H9 (cell line): ENCODE data around the gene EPS8. TPM values are rescaled to one million over a fixed set of nuclear protein-coding genes. Genes with fewer than 3 reads are reported as not detected.

Experiments used
- DNase-seq: peaks from one replicate; pipeline ENCODE4 v3.0.0-alpha.2; 2017
- H2AFZ ChIP-seq: one replicate; pipeline ENCODE4 v1.6.1; 2013; ENCODE audit warnings: mild to moderate bottlenecking, low read length, control low read depth, moderate library complexity
- H2AK5ac ChIP-seq: 2 replicates; pipeline ENCODE4 v1.6.1; 2013; ENCODE audit warnings: low read length, control low read depth, mixed read lengths; ENCODE audit not compliant: insufficient read length
- H2BK120ac ChIP-seq: one replicate; pipeline ENCODE4 v1.6.1; 2013; ENCODE audit warnings: low read depth, mild to moderate bottlenecking, low read length, control low read depth, inconsistent platforms; ENCODE audit not compliant: poor library complexity, severe bottlenecking
- H2BK12ac ChIP-seq: 2 replicates; pipeline ENCODE4 v1.6.1; 2013; ENCODE audit warnings: low read length, control low read depth, mixed read lengths, low read depth; ENCODE audit not compliant: insufficient read length
- H2BK15ac ChIP-seq: 2 replicates; pipeline ENCODE4 v1.6.1; 2013; ENCODE audit warnings: low read depth, low read length, control low read depth
- H2BK20ac ChIP-seq: one replicate; pipeline ENCODE4 v1.6.1; 2013; ENCODE audit warnings: low read depth, mild to moderate bottlenecking, low read length, control low read depth, inconsistent platforms; ENCODE audit not compliant: poor library complexity, severe bottlenecking
- H2BK5ac ChIP-seq: 2 replicates; pipeline ENCODE4 v1.6.1; 2013; ENCODE audit warnings: low read length, control low read depth, mixed read lengths; ENCODE audit not compliant: insufficient read length
- H3K14ac ChIP-seq: 2 replicates; pipeline ENCODE4 v1.6.1; 2013; ENCODE audit warnings: low read length, control low read depth; ENCODE audit not compliant: insufficient read depth
- H3K18ac ChIP-seq: 2 replicates; pipeline ENCODE4 v1.6.1; 2013; ENCODE audit warnings: low read depth, mild to moderate bottlenecking, mixed read lengths, low read length, control low read depth; ENCODE audit not compliant: insufficient read length
- H3K23ac ChIP-seq: 2 replicates; pipeline ENCODE4 v1.6.1; 2013; ENCODE audit warnings: low read length, control low read depth, mixed read lengths, low read depth; ENCODE audit not compliant: insufficient read length
- H3K23me2 ChIP-seq: 2 replicates; pipeline ENCODE4 v1.6.1; 2013; ENCODE audit warnings: low read depth, mild to moderate bottlenecking, mixed read lengths, low read length, control low read depth; ENCODE audit not compliant: insufficient read length, poor library complexity, severe bottlenecking
- H3K27ac ChIP-seq: 2 replicates; pipeline ENCODE4 v1.5.1; 2013; ENCODE audit warnings: low read length, control low read depth, mixed read lengths, low read depth; ENCODE audit not compliant: insufficient read length
- H3K27me3 ChIP-seq: 2 replicates; pipeline ENCODE4 v1.6.1; 2013; ENCODE audit warnings: low read length, control low read depth, inconsistent platforms; ENCODE audit not compliant: insufficient read depth
- H3K4ac ChIP-seq: 2 replicates; pipeline ENCODE4 v1.6.1; 2013; ENCODE audit warnings: low read depth, mild to moderate bottlenecking, control low read depth, inconsistent platforms, low read length, moderate library complexity
- H3K4me1 ChIP-seq: 2 replicates; pipeline ENCODE4 v1.6.1; 2013; ENCODE audit warnings: low read length, control low read depth, inconsistent platforms; ENCODE audit not compliant: insufficient read depth
- H3K4me2 ChIP-seq: 2 replicates; pipeline ENCODE4 v1.6.1; 2013; ENCODE audit warnings: low read length, control low read depth, mixed read lengths; ENCODE audit not compliant: insufficient read length, insufficient read depth
- H3K56ac ChIP-seq: 2 replicates; pipeline ENCODE4 v1.6.1; 2013; ENCODE audit warnings: low read depth, mild to moderate bottlenecking, mixed read lengths, low read length, control low read depth; ENCODE audit not compliant: insufficient read length
- H3K79me1 ChIP-seq: 2 replicates; pipeline ENCODE4 v1.6.1; 2013; ENCODE audit warnings: low read depth, mild to moderate bottlenecking, moderate library complexity, low read length, control low read depth, inconsistent platforms; ENCODE audit not compliant: insufficient read depth, poor library complexity, severe bottlenecking
- H3K79me2 ChIP-seq: 2 replicates; pipeline ENCODE4 v1.6.1; 2013; ENCODE audit warnings: low read length, control low read depth, inconsistent platforms; ENCODE audit not compliant: insufficient read depth
- H3K9ac ChIP-seq: 2 replicates; pipeline ENCODE4 v1.6.1; 2013; ENCODE audit warnings: low read length, control low read depth, mixed read lengths; ENCODE audit not compliant: insufficient read length; ENCODE audit errors: extremely low read depth
- H3K9me3 ChIP-seq: one replicate; pipeline ENCODE4 v1.6.1; 2013; ENCODE audit warnings: low read depth, low read length, inconsistent platforms; ENCODE audit not compliant: control insufficient read depth
- H3T11ph ChIP-seq: one replicate; pipeline ENCODE4 v1.6.1; 2013; ENCODE audit warnings: mild to moderate bottlenecking, low read length, control low read depth, inconsistent platforms
- H4K20me1 ChIP-seq: one replicate; pipeline ENCODE4 v1.6.1; 2013; ENCODE audit not compliant: control insufficient read depth, insufficient read length, insufficient read depth
- H4K5ac ChIP-seq: 2 replicates; pipeline ENCODE4 v1.6.1; 2013; ENCODE audit warnings: low read depth, mild to moderate bottlenecking, mixed read lengths, low read length, control low read depth; ENCODE audit not compliant: insufficient read length
- H4K8ac ChIP-seq: replicated peaks from 2 replicates; pipeline ENCODE4 v1.6.1; 2013; ENCODE audit warnings: low read length, control low read depth, mixed read lengths, low read depth; ENCODE audit not compliant: insufficient read length
- H4K91ac ChIP-seq: 2 replicates; pipeline ENCODE4 v1.6.1; 2013; ENCODE audit warnings: low read depth, mild to moderate bottlenecking, moderate library complexity, mixed read lengths, low read length, control low read depth; ENCODE audit not compliant: insufficient read length
- H3K27ac Mint-ChIP-seq, 3 experiments: 2 replicates in 2 of 3; 3 replicates in 1 of 3; pipeline ENCODE4 v1.8.0; 2020 to 2021; ENCODE audit warnings: mixed read lengths in 3 of 3, mild to moderate bottlenecking in 1 of 3, moderate library complexity in 1 of 3
- H3K27me3 Mint-ChIP-seq: 2 replicates; pipeline ENCODE4 v1.8.0; 2021; ENCODE audit warnings: low read depth, mild to moderate bottlenecking, moderate library complexity, mixed read lengths
- H3K36me3 Mint-ChIP-seq, 3 experiments: 2 replicates in 2 of 3; 3 replicates in 1 of 3; pipeline ENCODE4 v1.8.0; 2020 to 2021; ENCODE audit warnings: low read depth in 3 of 3, mixed read lengths in 3 of 3; ENCODE audit not compliant: insufficient read depth in 1 of 3
- H3K4me1 Mint-ChIP-seq, 2 experiments: 2 replicates each; pipeline ENCODE4 v1.8.0; 2020; ENCODE audit warnings: mixed read lengths in 2 of 2
- H3K4me3 Mint-ChIP-seq, 2 experiments: 2 replicates in 1 of 2; 3 replicates in 1 of 2; pipeline ENCODE4 v1.8.0; 2020 to 2021; ENCODE audit warnings: mild to moderate bottlenecking in 2 of 2, mixed read lengths in 2 of 2, moderate library complexity in 1 of 2
- H3K9me3 Mint-ChIP-seq, 2 experiments: 2 replicates in 1 of 2; 3 replicates in 1 of 2; pipeline ENCODE4 v1.8.0; 2020; ENCODE audit warnings: mild to moderate bottlenecking in 2 of 2, mixed read lengths in 2 of 2, moderate library complexity in 1 of 2
- CTCF ChIP-seq: fragments of 200-600 bp; sonication (generic); conservative IDR thresholded peaks from 3 replicates; pipeline ENCODE4 v1.8.0; 2021; ENCODE audit warnings: antibody characterized with exemption, mild to moderate bottlenecking
- WGBS: extraction: QIAGEN DNeasy Blood & Tissue Kit; methylation state at CpG from one replicate; pipeline ENCODE4 v1.1.7; 2013; ENCODE audit warnings: missing lambda C conversion rate, low lambda C conversion rate, mixed read lengths; ENCODE audit not compliant: insufficient read length; ENCODE audit errors: extremely low coverage; 5-methylcytosine and 5-hydroxymethylcytosine counted together
- total RNA-seq: library from RNA; stranded (reverse); gene quantifications from 2 replicates; pipeline ENCODE4 v1.2.1, GENCODE V29; 2021

Gene EPS8
- total RNA-seq, 1 experiment from 2014 or later, result 2.2 TPM

GRCh38 chr12:15770581-15770980 lies 18.6 kb downstream of the EPS8 start:
- H3K14ac ChIP-seq, result no peak overlapping the region
- no peak overlapping the region for H2BK5ac ChIP-seq
- H3K36me3 Mint-ChIP-seq, result no peaks in the 10 kb centered on the region
- no peak overlapping the region for H3K4me3 Mint-ChIP-seq
- no peaks in the 10 kb centered on the region for H3K79me2 ChIP-seq
- H3K23me2 ChIP-seq, result no peaks in the 10 kb centered on the region
- no peak overlapping the region for H2BK120ac ChIP-seq
- DNase-seq, result no peak
- no peaks in the 10 kb centered on the region for H3K9me3 ChIP-seq
- H2AFZ ChIP-seq, result no peak overlapping the region
- no peak overlapping the region for H3K4ac ChIP-seq
- no peak overlapping the region for H4K5ac ChIP-seq
- no peak overlapping the region for H3K23ac ChIP-seq
- no peaks in the 10 kb centered on the region for H3K27me3 ChIP-seq
- no peak overlapping the region for H3K27ac ChIP-seq
- H3K27ac Mint-ChIP-seq, result 0 out of 7 replicates have a peak overlapping the region, but pooled peaks of 1 of the 3 experiments have one; percentile 9
- no peaks in the 10 kb centered on the region for H3K9me3 Mint-ChIP-seq
- H3K4me2 ChIP-seq, result no peak overlapping the region
- no peak overlapping the region for H4K8ac ChIP-seq
- H3T11ph ChIP-seq, result no peak overlapping the region
- H3K27me3 Mint-ChIP-seq, result no peaks in the 10 kb centered on the region
- no peak overlapping the region for H2BK20ac ChIP-seq
- no peaks in the 10 kb centered on the region for H4K20me1 ChIP-seq
- no peak overlapping the region for H3K18ac ChIP-seq
- no peak for TF ChIP-seq CTCF
- no peak overlapping the region for H2BK15ac ChIP-seq
- no peak overlapping the region for H3K9ac ChIP-seq
- peaks cover 14 to 15% of the 10 kb centered on the region in 2 experiments for H3K4me1 Mint-ChIP-seq
- no peak overlapping the region for H2BK12ac ChIP-seq
- no CpG with 5 or more reads among the region's 1 CpG for WGBS
- no peaks in the 10 kb centered on the region for H3K79me1 ChIP-seq
- no peaks in the 10 kb centered on the region; the same call in 1 of the 2 replicates for H3K4me1 ChIP-seq
- H4K91ac ChIP-seq, result no peak overlapping the region
- no peak overlapping the region for H3K56ac ChIP-seq
- H2AK5ac ChIP-seq, result no peak overlapping the region
